Measurements from ENCODE around the gene JMY.
"Not testable (repeated sequence)": the region's sequence is repeated elsewhere in the genome, so short reads cannot be mapped to it uniquely, and the experiment has no call there.

The JMY gene

DNA sequence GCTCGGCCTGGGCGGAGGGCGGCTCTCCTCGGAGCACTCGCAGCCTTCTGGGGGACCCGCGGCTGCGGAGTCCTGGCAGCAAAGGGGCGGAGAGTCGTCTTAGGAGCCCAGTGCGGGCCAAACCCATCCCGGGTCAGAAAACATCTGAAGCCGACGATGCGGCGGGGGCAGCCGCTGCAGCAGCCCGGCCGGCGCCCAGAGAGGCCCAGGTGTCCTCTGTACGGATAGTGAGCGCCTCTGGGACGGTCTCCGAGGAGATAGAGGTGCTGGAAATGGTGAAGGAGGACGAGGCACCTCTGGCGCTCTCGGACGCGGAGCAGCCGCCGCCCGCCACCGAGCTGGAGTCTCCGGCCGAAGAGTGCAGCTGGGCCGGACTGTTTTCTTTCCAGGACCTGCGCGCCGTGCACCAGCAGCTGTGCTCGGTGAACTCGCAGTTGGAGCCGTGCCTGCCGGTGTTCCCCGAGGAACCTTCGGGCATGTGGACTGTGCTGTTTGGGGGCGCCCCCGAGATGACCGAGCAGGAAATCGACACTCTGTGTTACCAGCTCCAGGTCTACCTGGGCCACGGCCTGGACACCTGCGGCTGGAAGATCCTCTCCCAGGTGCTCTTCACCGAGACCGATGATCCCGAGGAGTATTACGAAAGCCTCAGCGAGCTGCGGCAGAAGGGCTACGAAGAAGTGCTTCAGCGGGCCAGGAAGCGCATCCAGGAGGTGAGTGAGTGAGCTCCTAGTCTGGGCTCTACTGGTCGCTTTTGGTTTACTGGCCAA lies 1.2 kb downstream of the JMY start:
- Histone ChIP-seq H3K27me3 (peaks cover 28% of the 10 kb centered on the region), H3K27ac (peak overlapping the region; percentile 86), H4K20me1 (peaks cover 57% of the 10 kb centered on the region), H3K36me3 (no peaks in the 10 kb centered on the region), H3K4me3 (peak overlapping the region; percentile 93), H3K9me3 (0 out of 2 replicates have a peak, but pooled peaks cover 4% of the 10 kb centered on the region), H3K4me2 (peak overlapping the region; percentile 96), H3K4me1 (peaks cover 33% of the 10 kb centered on the region), H3K9ac (peak overlapping the region; percentile 92)
- TF ChIP-seq Cebpa-rat (IDR thresholded peaks at IDR 0.05), result no peak

- TF ChIP-seq Cebpa-rat (IDR thresholded peaks at IDR 0.05), result no peak
- H3K9me3 ChIP-seq, result 0 out of 2 replicates have a peak, but pooled peaks cover 4% of the 10 kb centered on the region
- H3K27me3 ChIP-seq, result peaks cover 28% of the 10 kb centered on the region
- H3K4me2 ChIP-seq, result peak overlapping the region; percentile 96
- peak overlapping the region; percentile 92 for H3K9ac ChIP-seq
- no peaks in the 10 kb centered on the region for H3K36me3 ChIP-seq
- H4K20me1 ChIP-seq, result peaks cover 65% of the 10 kb centered on the region
- peaks cover 33% of the 10 kb centered on the region for H3K4me1 ChIP-seq
- peak overlapping the region; percentile 93 for H3K4me3 ChIP-seq
- 0 out of 2 replicates have a peak overlapping the region, but pooled peaks have one; percentile 86 for H3K27ac ChIP-seq
Measured at GRCh38 chr5:79237740-79238560, 2.0 kb downstream of the JMY start.

- H4K20me1 ChIP-seq, result peaks cover 91% of the 10 kb centered on the region
- peaks cover 29% of the 10 kb centered on the region for H3K4me1 ChIP-seq
- H3K27ac ChIP-seq, result no peak overlapping the region
- no peak overlapping the region for H3K9ac ChIP-seq
- H3K27me3 ChIP-seq, result peaks cover 28% of the 10 kb centered on the region
- H3K36me3 ChIP-seq, result no peaks in the 10 kb centered on the region
- no peak overlapping the region for H3K4me3 ChIP-seq
- H3K9me3 ChIP-seq, result 0 out of 2 replicates have a peak, but pooled peaks cover 4% of the 10 kb centered on the region
- no peak for TF ChIP-seq Cebpa-rat (IDR thresholded peaks at IDR 0.05)
- peak overlapping the region; percentile 96; the same call in 1 of the 2 replicates for H3K4me2 ChIP-seq
Measured at GRCh38 chr5:79240561-79240960, 4.6 kb downstream of the JMY start.

DNA sequence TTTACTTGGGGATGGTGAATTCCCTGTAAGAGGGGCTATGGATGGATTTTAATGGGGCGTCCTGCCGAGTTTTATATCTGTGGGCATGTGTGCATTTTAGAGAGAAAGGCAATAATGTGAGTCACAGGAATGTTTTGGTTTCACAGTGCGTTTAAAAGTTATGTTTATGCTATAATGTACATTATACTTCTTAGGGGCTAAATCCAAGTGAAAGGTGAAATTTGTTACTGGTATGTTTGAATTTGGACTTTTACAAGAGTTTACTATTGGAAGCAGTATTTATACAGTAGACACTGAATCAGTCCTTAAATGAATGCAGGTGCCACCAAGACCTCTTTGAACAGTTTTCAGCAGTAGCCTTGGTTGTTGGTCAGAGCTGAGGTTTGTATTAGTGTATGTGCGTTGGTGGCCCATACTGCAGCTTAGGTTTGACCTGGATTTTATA lies 5.6 kb downstream of the JMY start:
- H3K4me3 ChIP-seq, result no peak overlapping the region
- 0 out of 2 replicates have a peak, but pooled peaks cover 4% of the 10 kb centered on the region for H3K9me3 ChIP-seq
- H3K4me2 ChIP-seq, result no peak overlapping the region
- H4K20me1 ChIP-seq, result peaks cover 100% of the 10 kb centered on the region
- H3K36me3 ChIP-seq, result no peaks in the 10 kb centered on the region
- no peak overlapping the region for H3K9ac ChIP-seq
- H3K27ac ChIP-seq, result no peak overlapping the region
- no peak for TF ChIP-seq Cebpa-rat (IDR thresholded peaks at IDR 0.05)
- H3K4me1 ChIP-seq, result peaks cover 29% of the 10 kb centered on the region
- peaks cover 23% of the 10 kb centered on the region for H3K27me3 ChIP-seq

- peaks cover 28% of the 10 kb centered on the region for H3K4me1 ChIP-seq
- H3K9me3 ChIP-seq, result 0 out of 2 replicates have a peak, but pooled peaks cover 4% of the 10 kb centered on the region
- H3K4me2 ChIP-seq, result no peak overlapping the region
- no peak overlapping the region for H3K4me3 ChIP-seq
- H3K9ac ChIP-seq, result no peak overlapping the region
- no peak overlapping the region for H3K27ac ChIP-seq
- peaks cover 100% of the 10 kb centered on the region for H4K20me1 ChIP-seq
- TF ChIP-seq Cebpa-rat (IDR thresholded peaks at IDR 0.05), result no peak
- H3K27me3 ChIP-seq, result peaks cover 14% of the 10 kb centered on the region
- no peaks in the 10 kb centered on the region for H3K36me3 ChIP-seq
Measured at GRCh38 chr5:79242242-79243039, 6.5 kb downstream of the JMY start.

DNA sequence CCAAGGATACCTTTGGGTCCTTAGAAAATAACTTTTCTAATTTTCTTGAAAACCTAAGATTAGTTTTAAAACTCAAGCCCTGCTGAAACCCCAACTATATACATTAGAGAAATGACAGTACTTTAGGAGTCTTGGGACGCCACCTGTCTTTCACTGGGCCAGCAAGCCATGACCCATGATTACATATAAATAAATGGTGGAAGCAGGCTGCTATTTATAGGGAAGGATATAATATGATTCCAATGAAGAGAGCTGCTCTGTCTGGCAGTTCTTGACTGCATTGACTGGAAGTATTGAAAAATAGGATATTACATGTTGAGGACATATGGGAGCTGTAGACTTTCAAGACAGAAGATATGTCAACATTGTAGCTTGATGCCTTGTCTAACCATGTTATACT lies 7.3 kb downstream of the JMY start:
- H3K27me3 ChIP-seq, result peaks cover 6% of the 10 kb centered on the region; the same call in 1 of the 2 replicates
- H4K20me1 ChIP-seq, result peaks cover 100% of the 10 kb centered on the region
- H3K4me2 ChIP-seq, result no peak overlapping the region
- H3K36me3 ChIP-seq, result no peaks in the 10 kb centered on the region
- no peak overlapping the region for H3K9ac ChIP-seq
- H3K9me3 ChIP-seq, result 0 out of 2 replicates have a peak, but pooled peaks cover 4% of the 10 kb centered on the region
- no peak overlapping the region for H3K27ac ChIP-seq
- no peak for TF ChIP-seq Cebpa-rat (IDR thresholded peaks at IDR 0.05)
- no peak overlapping the region for H3K4me3 ChIP-seq
- peaks cover 20% of the 10 kb centered on the region for H3K4me1 ChIP-seq

DNA sequence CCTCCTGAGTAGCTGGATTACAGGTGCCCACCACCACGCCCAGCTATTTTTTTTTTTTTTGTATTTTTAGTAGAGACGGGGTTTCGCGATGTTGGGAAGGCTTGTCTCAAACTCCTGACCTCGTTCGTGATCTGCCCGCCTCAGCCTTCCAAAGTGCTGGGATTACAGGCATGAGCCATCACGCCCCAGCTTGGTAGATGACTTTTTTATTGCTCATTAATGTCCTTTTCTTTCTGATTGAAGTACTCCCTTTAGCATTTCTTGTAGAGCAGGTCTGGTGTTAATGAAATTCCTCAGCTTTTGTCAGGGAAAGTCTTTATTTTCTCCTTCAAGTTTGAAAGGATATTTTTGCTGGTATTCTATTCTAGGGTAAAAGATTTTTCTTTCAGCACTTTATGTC lies 18.1 kb downstream of the JMY start:
- H3K9me3 ChIP-seq, result peaks cover 34% of the 10 kb centered on the region
- H3K27ac ChIP-seq, H3K4me1 ChIP-seq, H3K4me3 ChIP-seq, H3K9ac ChIP-seq, H3K27me3 ChIP-seq, H3K4me2 ChIP-seq: not testable (repeated sequence)
- peaks cover 30% of the 10 kb centered on the region for H3K36me3 ChIP-seq
- peaks cover 45% of the 10 kb centered on the region for H4K20me1 ChIP-seq

DNA sequence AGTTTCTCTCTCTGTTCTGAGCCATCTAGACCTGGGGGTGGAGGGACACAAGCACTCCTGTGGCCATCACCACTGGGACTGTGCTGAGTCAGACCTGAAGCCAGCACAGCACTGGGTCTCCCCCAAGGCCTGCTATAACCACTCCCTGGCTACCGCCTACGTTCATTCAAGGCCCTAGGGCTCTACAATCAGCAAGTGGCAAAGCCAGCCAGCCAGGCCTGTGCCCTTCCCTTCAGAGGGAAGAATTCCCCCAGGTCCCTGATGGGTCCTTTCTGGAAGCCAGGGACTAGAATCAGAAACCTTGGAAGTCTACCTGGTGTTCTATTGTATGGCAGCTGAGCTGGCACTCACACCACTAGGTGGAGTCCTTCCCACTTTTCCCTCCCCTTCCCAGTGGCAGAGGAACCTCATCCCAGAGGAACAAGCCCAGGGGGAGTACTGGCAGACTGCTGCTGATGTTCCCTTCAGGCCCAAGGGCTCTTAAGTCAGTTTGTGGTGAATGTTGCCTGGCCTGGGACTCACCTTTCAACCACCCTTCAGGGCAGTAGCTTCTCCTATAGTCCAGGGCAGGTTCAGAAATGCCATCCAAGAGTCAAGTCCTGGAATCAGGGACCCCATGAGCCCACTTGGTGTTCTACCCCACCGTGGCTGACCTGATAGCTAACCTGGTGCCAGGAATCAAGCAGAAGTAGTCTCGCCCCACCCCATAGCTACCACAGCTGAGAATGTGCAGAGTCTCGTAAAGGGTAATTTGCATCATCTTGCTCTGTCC lies 20.0 kb downstream of the JMY start:
- H3K9me3 ChIP-seq, result peaks cover 45% of the 10 kb centered on the region
- peaks cover 41% of the 10 kb centered on the region for H3K36me3 ChIP-seq
- H3K4me3 ChIP-seq, result no peak overlapping the region
- H3K9ac ChIP-seq, result no peak overlapping the region
- no peaks in the 10 kb centered on the region for H3K27me3 ChIP-seq
- H3K4me2 ChIP-seq, result no peak overlapping the region
- no peak overlapping the region for H3K27ac ChIP-seq
- H3K4me1 ChIP-seq, result peaks cover 10% of the 10 kb centered on the region
- peaks cover 49% of the 10 kb centered on the region; the same call in 1 of the 2 replicates for H4K20me1 ChIP-seq
- TF ChIP-seq Cebpa-rat (IDR thresholded peaks at IDR 0.05), result no peak

- Histone ChIP-seq H3K36me3 (peaks cover 41% of the 10 kb centered on the region), H3K9ac (no peak overlapping the region), H3K9me3 (peaks cover 45% of the 10 kb centered on the region), H3K27ac (no peak overlapping the region), H3K4me1 (peaks cover 13% of the 10 kb centered on the region), H3K4me3 (no peak overlapping the region), H4K20me1 (peaks cover 50% of the 10 kb centered on the region; the same call in 1 of the 2 replicates), H3K27me3 (no peaks in the 10 kb centered on the region), H3K4me2 (no peak overlapping the region)
- TF ChIP-seq Cebpa-rat (IDR thresholded peaks at IDR 0.05), result no peak
Measured at GRCh38 chr5:79256563-79256962, 20.6 kb downstream of the JMY start.

All from BLaER1 (cell line).